Mammary epithelial cell (primary cell): ENCODE measurements around the gene CD300LD.

Source experiments
- CTCF ChIP-seq, 2 donors: IDR thresholded peaks in 1 of 2; conservative IDR thresholded peaks in 1 of 2; 2 replicates each; pipeline ENCODE4 v1.5.1; 2011 to 2012; ENCODE audit warnings: inconsistent platforms in 2 of 2, low read length in 2 of 2, mild to moderate bottlenecking in 2 of 2, control low read depth in 1 of 2, low read depth in 1 of 2; ENCODE audit not compliant: insufficient read depth in 1 of 2; ENCODE audit errors: extremely low read depth in 1 of 2
- EZH2 ChIP-seq: IDR thresholded peaks from 2 replicates; pipeline ENCODE4 v1.6.1; 2012; ENCODE audit warnings: low read length, inconsistent platforms, borderline replicate concordance

GRCh38 chr17:74603037-74603635 lies 11.1 kb upstream of the CD300LD start:
- TF ChIP-seq CTCF (conservative IDR thresholded peaks at IDR 0.05 in 1 of 2, IDR thresholded peaks at IDR 0.05 in 1 of 2; ENCODE audit: extremely low read depth in 1 of 2, insufficient read depth in 1 of 2, low read depth in 1 of 2, low read length in 2 of 2): no peak
- no peak for TF ChIP-seq EZH2
